ENCODE data around the gene GRHL1.

GRCh38 chr2:9909106-9909505, 42.4 kb upstream of the GRHL1 start:
- TF ChIP-seq, protein P1, sequence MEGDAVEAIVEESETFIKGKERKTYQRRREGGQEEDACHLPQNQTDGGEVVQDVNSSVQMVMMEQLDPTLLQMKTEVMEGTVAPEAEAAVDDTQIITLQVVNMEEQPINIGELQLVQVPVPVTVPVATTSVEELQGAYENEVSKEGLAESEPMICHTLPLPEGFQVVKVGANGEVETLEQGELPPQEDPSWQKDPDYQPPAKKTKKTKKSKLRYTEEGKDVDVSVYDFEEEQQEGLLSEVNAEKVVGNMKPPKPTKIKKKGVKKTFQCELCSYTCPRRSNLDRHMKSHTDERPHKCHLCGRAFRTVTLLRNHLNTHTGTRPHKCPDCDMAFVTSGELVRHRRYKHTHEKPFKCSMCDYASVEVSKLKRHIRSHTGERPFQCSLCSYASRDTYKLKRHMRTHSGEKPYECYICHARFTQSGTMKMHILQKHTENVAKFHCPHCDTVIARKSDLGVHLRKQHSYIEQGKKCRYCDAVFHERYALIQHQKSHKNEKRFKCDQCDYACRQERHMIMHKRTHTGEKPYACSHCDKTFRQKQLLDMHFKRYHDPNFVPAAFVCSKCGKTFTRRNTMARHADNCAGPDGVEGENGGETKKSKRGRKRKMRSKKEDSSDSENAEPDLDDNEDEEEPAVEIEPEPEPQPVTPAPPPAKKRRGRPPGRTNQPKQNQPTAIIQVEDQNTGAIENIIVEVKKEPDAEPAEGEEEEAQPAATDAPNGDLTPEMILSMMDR (IDR thresholded peaks at IDR 0.05), result no peak
- TF ChIP-seq POLR2A (IDR thresholded peaks at IDR 0.05), result no peak
